GM06990 (cell line): ENCODE measurements around the gene MED28.

Experiments used
- DNase-seq: peaks from one replicate; pipeline ENCODE4 v3.0.0-alpha.2; 2011; ENCODE audit not compliant: insufficient read length; ENCODE audit errors: extremely low read depth
- H3K27me3 ChIP-seq: replicated peaks from 2 replicates; pipeline ENCODE4 v1.6.0; 2011; ENCODE audit warnings: low read length; ENCODE audit not compliant: control insufficient read depth, insufficient read depth
- H3K36me3 ChIP-seq: 2 replicates; pipeline ENCODE4 v1.5.1; 2011; ENCODE audit warnings: low read length; ENCODE audit not compliant: control insufficient read depth, insufficient read depth
- H3K4me3 ChIP-seq: replicated peaks from 2 replicates; pipeline ENCODE4 v1.5.1; 2011; ENCODE audit warnings: low read depth, mild to moderate bottlenecking, control low read depth, low read length
- CTCF ChIP-seq: IDR thresholded peaks from 2 replicates; pipeline ENCODE4 v1.5.1; 2011; ENCODE audit warnings: low read length, control low read depth, mild to moderate bottlenecking, inconsistent platforms; ENCODE audit not compliant: insufficient read depth, poor library complexity, severe bottlenecking

The MED28 gene

GRCh38 chr4:17577665-17578481, 36.6 kb upstream of the MED28 start:
- Histone ChIP-seq H3K36me3 (peaks cover 14% of the 10 kb centered on the region), H3K4me3 (peak overlapping the region; percentile 79), H3K27me3 (no peaks in the 10 kb centered on the region)
- no peak for TF ChIP-seq CTCF
- DNase-seq: peak; percentile 29

GRCh38 chr4:17578482-17578891, 36.0 kb upstream of the MED28 start:
- no peak for DNase-seq
- peaks cover 17% of the 10 kb centered on the region for H3K36me3 ChIP-seq
- H3K4me3 ChIP-seq: peak overlapping the region; percentile 79
- no peaks in the 10 kb centered on the region for H3K27me3 ChIP-seq
- TF ChIP-seq CTCF: no peak

- DNase-seq: no peak
- TF ChIP-seq CTCF: no peak
- H3K27me3 ChIP-seq: no peaks in the 10 kb centered on the region
- H3K36me3 ChIP-seq: peaks cover 30% of the 10 kb centered on the region
- H3K4me3 ChIP-seq: no peak overlapping the region
Measured at GRCh38 chr4:17580969-17581368, 33.5 kb upstream of the MED28 start.

DNA sequence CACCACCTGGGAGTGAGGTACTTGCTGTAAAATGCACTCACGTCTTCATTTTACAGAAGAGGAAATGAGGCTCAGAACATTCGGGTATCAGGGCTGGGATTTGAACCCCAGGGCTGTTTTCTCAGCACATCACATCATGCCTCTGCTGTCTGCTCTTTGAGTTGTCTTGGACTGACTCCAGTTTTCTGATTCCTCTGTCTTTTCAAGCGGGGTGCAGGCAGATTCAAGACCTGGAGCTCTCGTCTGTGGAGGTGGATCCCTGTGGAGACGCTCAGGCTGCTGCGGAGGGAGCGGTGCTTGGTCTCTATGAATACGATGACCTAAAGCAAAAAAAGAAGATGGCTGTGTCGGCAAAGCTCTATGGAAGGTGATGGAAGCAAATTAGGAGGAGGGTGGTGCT, 31.2 kb upstream of the MED28 start:
- no peak for DNase-seq
- Histone ChIP-seq H3K36me3 (peaks cover 38% of the 10 kb centered on the region), H3K27me3 (no peaks in the 10 kb centered on the region), H3K4me3 (no peak overlapping the region)
- TF ChIP-seq CTCF: no peak

GRCh38 chr4:17583941-17584340, 30.5 kb upstream of the MED28 start:
- no peak overlapping the region for H3K4me3 ChIP-seq
- no peaks in the 10 kb centered on the region for H3K27me3 ChIP-seq
- H3K36me3 ChIP-seq: peaks cover 41% of the 10 kb centered on the region
- no peak for DNase-seq
- TF ChIP-seq CTCF: no peak
